Measurements from ENCODE around the gene PJA1.

DNA sequence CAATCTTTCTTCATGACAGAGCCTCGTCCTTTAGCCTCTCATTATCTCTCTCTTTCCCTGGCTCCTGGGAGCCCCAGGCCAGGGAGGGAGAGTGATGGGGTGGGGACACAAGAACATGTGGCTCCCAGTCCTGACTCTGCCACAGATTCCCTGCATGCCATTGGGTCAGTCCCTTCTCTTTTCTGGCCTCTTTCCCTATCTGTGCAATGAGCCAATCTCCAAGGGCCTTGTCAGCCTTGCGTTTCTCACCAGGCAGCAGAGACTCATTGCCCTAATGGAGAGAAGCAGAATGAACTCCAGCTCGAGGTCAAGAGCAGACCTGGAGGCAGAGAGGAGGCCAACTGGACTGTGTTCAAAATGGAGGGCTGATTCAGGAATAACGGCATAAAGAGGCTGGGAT, 38.4 kb upstream of the PJA1 start:
- TF ChIP-seq EZH2 (IDR thresholded peaks at IDR 0.05; ENCODE audit: borderline replicate concordance) = no peak
- TF ChIP-seq, protein P1, sequence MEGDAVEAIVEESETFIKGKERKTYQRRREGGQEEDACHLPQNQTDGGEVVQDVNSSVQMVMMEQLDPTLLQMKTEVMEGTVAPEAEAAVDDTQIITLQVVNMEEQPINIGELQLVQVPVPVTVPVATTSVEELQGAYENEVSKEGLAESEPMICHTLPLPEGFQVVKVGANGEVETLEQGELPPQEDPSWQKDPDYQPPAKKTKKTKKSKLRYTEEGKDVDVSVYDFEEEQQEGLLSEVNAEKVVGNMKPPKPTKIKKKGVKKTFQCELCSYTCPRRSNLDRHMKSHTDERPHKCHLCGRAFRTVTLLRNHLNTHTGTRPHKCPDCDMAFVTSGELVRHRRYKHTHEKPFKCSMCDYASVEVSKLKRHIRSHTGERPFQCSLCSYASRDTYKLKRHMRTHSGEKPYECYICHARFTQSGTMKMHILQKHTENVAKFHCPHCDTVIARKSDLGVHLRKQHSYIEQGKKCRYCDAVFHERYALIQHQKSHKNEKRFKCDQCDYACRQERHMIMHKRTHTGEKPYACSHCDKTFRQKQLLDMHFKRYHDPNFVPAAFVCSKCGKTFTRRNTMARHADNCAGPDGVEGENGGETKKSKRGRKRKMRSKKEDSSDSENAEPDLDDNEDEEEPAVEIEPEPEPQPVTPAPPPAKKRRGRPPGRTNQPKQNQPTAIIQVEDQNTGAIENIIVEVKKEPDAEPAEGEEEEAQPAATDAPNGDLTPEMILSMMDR (IDR thresholded peaks at IDR 0.05; ENCODE audit: poor library complexity) = no peak
- TF ChIP-seq EZH2phosphoT487 (IDR thresholded peaks at IDR 0.05; ENCODE audit: low read depth, severe bottlenecking, unreplicated experiment) = no peak
